ENCODE measurements around the gene CLIC1.

CLIC1 gene

DNA sequence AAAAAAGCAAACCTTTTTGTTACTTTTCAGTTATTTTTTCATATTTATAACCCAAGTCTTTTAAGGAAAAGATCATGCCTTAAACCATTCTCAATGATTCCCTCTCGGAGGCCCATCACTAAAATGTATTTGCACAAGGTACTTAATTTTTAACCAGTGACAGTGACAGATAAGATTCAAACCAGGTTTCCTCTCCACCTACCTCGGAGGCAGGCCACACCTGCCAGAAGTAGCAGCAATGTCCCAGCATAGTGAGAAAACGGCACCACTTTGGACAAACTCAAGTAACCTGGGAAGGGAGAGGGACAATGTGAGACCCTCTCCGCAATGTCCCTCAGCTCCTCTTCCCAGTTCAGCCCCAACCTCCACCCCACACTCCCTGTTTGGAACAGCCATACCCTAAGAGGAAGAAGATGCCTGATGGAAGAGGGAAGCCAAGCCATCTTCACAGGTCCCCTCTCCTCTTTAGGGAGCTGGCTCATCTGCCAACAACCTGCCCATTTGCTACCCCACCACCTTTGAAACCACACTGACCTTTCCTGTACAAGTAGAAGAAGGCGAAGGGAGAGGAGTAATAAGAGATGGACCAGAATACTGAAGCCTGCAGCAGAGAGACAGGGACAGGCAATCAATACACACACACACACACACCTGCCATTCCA lies 35.5 kb downstream of the CLIC1 start:
- DNase-seq, result no peak

DNA sequence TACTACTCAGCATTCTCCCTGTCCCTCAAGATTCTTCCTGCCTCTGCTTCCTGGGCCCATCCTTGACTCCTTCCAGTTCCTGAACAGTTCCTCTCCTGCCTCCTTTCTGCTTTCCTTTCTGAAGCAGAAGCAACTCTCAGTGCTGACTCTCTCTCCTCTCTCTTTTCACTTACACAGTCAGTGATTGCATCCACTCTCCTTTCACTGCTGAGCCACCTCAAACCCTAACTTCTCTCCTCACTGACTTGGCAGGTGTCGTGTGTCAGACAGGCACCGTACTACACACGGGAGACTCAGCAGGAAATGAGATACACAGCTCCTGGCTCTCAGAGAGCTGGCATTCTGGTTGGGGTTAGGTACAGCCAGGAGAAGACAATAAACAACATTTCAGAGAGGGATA lies 38.8 kb downstream of the CLIC1 start:
- DNase-seq, result no peak

DNA sequence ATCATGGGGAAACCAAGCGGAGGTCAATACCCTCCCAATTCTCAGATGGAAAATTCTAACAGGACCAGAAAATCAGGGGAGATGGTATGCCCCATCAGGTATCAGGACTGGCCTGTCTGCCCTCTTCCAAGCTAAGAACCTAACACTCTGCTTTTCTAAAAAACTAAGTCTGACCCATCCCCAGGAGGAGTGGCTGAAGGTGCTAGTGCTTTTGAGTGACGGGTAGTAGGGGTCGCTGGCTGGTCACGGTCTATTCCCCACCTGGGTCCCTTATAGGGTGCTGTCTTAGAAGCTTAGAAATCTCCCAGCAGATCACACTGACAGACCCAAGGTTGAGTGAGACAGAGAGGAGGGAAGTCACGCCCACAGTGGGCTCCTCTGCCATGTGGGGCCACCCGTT lies 42.8 kb downstream of the CLIC1 start:
- DNase-seq, result no peak

DNA sequence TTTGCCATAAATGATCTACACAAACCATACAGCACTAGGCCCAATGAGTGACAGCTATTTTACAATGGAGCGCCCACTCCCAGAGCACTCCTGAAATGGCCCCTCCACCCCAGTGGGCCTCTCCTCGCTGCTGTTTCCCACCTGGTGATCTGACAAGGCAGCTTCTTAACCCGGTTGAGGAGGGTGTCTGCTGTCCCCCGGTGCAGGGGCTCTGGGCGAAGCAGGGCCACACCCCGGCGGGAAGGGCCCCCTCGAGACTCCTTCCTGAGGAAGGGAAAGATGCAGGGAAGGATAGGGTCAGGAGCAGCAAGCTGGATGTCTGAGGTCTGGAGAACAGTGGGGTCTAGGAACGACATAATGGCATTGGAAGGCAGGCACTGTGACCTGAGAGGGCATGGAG lies 43.4 kb downstream of the CLIC1 start:
- no peak for DNase-seq

DNA sequence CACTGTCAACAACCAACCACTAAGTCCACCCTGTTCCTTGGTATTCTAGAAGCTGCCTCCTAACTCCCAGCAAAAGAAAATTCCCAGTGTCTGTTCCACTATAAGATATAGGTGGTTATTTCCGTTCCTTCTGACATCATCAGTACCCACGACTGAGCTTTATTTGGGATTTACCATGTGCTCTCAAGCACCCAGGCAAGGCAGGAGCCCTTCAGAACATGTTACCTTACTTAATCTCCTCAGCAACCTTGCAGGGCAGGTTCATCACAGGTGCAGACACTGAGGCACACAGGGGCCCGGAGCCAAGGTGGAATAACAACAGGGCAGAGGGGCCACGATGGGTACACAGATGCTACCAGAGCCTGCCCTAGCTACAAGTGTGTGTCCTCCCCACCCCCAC lies 44.0 kb downstream of the CLIC1 start:
- DNase-seq, result no peak

DNA sequence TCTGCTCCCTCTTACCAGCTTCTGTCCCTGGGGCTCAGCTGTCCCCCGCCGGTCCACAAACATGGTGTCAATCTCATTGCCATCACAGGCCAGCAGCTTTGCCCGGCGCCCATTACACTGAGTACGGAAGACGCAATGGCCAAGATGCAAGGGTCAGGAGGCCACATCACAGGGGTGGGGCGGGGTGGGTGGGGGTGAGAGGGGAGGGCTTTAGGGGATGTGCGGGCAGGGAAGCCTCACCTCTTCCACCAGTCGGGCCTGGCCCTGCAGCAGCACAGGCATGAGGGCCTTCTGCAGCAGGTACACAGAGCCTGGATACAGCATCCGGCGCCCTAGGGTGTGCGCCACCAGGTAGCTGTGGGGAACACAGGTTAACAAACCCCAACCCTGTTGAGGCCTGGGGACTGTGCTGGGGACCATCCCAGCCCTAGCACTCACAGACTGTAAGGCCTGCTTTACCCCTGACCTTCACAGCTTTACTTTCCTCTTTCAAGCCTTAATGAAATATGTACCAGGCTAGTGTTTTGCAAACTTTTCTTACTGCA lies 44.7 kb downstream of the CLIC1 start:
- no peak for DNase-seq

DNA sequence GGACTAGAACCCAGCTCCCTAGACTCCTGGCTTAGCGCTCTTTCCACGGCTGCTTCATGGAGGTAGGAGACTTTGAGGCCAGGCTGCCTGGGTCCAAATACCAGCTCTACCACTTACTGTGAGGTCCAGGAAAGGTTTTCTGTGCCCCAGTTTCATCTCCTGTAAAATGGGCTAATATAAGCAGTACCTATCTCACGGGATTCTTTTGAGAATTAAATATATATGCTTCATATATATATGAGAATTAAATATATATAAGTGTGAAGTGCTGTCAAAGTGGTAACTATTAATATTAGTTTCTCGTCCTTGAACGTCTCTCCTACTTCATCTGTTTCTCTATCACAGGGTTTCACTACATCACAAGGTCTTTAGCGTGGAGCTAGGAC lies 45.3 kb downstream of the CLIC1 start:
- DNase-seq, result no peak

DNA sequence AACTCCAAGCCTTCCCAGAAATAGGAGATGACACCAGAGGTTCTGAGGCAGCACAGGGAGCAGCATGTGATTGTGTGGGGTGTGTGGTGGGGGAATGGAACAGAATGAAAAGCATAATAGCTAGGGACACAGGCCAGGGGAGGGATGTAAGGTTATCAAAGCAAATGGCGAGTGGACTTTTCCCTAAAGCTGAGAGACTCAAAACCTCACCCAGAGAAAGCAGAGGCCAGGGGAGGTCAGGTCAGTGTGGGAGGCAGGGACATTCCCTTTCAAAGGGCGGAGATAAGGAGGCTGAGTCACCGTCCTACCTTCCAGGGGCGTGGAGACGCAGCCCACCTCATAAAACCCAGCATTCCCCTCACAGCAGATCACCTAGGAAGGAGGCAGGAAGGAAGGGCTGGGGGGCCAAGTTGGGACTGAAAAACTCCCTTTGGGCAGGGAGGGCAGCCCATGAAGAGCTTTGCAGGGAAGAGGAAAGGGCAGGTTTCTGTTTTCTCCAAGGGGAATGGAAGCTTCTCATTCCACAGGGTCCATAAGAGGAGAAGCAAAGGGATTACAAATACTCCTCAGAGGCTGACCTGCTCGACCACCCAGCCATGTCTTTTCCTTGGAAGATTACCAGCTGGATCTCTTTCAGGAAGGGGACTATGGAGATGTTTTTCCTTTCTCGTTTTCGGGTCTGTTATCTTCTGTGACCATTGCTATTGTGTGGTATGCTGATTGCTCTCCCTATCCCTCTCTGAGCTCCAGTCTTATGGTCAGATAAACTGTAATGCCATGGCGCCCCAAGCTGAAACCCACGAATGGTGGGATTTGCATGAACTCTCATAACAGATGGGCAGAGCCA lies 45.9 kb downstream of the CLIC1 start:
- no peak for DNase-seq

DNA sequence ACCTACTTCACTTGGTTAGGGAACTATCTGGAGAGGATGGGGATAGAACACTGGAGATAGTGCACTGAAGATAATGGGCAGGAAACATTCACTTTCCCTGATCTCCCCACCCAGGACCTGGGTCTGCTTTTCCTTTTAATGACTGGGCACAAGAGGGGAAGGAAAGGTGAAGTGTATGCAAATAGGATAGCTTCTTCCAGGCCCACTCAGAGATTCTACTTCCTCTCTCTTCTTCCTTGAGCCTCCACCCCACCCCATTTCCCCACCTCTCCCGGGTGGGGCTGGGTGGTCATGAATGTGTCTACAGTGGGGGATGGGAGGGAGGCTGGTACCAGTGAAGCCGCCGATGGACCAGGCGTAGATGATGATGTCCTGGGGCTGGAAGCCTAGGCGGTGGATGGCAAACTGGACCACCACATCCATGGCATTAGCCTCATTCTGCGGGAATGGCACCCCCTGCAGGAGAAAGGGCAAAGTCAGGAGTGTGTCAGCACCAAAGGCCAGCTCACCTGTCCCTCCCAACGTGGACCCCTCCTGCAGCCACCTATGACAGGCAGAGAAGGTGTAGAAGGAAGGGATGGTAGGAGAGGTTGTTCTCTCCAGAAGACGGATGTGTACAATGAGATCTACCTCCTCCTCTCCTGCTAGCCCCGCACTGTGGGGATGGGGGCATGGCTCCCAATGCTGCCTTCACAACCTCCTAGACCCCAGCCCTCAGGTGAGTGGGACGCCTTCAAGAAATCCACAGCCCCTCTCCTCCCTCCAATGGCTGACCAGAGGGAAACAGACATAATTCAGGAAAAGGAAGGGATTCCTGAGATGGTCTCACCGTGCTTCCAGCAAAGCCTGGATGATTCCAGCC lies 46.9 kb downstream of the CLIC1 start:
- no peak for DNase-seq

DNA sequence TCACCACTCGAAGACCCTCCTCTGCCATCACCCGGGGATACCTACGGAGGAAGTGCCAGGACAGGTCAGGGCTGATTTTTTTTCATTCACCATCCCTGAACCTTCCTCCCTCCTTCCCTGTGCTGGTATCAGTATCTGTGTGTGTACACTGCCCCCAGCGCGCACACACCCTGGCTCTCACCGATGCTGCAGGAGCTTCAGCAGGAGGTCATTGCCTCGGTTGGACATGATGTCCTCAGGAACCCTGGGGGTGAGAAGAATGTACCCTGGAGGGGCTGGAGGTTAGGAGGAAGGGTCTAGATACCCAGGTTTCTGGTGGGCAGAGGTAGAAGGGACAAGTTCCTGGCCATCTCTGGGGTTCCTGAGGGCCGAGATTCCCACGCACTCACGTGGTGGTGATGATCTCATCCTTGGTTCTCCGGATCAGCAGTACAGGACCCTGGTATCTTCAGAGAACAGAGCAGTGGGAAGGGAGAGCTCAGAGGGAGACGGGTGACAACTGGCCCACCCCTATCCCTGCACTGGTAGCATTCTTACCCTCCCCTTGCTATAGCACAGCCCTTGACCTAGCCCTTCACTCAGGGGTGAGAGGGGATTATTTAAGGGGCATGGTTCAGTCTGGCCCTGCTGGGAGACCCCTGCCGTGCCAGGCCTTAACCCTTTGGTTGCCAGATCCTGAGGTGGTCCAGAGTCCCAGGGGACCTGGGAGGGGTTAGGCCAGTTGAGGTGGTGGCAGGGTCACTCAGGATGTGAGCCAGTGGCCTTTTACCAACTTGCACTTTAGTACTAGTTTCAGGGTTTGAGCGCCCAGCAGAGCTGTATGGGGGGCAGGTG lies 48.3 kb downstream of the CLIC1 start:
- no peak for DNase-seq

DNA sequence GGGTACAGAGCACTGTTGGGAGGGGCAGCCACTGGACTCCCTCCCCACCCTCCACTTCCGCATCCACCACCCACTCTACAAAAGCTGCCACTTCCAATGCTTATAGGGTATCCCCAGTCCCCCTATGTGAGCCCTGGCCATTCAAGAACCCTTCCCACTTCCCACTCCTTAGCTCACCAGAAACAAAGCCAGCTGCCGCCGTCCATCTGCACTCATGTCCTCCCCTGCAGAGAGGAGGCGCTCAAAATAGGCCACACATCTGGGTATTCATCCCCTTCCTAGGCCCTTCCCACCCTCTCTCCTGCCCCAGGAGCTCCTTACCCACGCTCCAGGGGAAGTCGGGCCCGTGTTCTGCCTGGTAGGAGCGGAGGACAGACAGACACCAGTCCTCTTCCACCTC lies 49.0 kb downstream of the CLIC1 start:
- DNase-seq, result no peak

DNA sequence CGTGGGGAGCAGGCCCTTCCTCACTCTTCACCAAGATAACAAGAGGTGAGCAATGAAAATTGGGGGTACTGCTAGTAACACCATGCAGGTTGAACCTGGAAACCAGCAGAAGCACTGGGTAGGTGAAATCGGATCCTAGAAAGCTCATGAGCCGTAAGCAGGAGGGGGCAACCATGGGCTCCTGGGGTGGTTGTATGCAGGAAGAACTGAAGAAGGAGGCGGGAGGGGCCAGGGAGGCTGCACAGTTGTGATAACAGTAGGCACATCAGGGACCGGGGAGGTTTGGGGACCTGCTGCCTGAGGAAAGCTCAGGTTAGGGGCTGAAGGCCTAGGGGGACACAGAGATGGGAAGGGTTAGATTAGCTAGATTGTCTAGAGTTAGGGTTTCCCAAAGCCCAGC lies 49.8 kb downstream of the CLIC1 start:
- no peak for DNase-seq

DNA sequence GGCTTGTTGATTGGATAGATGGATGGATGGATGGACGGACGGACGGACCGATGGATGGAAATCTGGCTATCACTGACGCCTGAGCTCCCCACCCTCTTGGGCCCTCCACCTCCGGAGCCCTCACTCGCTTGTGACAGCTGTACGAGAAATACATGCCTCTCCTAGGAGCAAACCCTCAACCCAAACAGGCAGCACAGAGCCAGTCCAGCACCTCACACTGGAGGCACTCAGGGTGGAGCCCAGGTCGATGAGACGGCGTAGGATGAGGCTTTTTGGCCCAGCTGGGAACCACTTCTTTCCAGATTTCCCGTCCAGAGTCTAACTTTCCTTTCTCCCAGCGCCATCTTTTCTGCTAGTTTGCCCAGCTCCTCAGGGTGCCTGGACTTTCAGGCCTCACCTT lies 52.7 kb downstream of the CLIC1 start:
- DNase-seq, result no peak

DNA sequence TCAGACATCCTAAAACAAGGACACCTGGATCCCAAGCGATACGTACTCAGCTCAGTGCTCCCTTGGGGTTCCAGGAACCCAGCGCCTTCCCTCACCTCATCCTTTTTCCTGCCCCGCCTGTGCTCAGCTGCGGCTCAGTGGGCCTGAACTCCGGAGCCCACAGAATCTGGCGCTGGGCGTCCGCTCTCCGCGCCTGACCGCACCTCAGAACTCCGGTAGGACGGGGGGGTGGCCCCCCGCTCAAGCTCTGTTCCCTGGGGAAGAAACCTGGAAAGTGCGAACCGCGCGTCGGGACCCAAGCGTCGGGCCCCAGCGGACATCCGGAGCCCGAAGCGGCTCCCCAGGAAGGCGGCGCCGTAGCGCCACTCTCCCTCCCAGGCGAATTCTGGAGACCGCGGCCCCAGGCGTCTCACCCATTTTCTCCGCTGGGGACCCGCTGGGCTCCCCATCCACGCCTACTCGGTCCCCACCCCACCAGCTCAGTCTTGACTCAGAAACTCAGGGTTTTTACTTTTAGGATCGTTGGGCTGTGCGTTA lies 55.1 kb downstream of the CLIC1 start:
- DNase-seq, result peak in 2 of 4 experiments; percentile 10 to 24

All from activated naive CD4-positive, alpha-beta T cell (primary cell).